Measurements from ENCODE around the gene TPGS2. TPM values are rescaled to one million over a fixed set of nuclear protein-coding genes. Genes with fewer than 3 reads are reported as not detected.
A peak's percentile ranks its signal among the peaks of the same experiment; 100 is the strongest.
"Not testable (repeated sequence)": the region's sequence is repeated elsewhere in the genome, so short reads cannot be mapped to it uniquely, and the experiment has no call there.

Gene TPGS2, protein sequence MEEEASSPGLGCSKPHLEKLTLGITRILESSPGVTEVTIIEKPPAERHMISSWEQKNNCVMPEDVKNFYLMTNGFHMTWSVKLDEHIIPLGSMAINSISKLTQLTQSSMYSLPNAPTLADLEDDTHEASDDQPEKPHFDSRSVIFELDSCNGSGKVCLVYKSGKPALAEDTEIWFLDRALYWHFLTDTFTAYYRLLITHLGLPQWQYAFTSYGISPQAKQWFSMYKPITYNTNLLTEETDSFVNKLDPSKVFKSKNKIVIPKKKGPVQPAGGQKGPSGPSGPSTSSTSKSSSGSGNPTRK
- total RNA-seq (100 to 1,000 TPM in 1 of 7 donors, 10 to 100 TPM in 6; 55.9 to 110 (median 74.1) TPM), polyA plus RNA-seq (100 to 1,000 TPM in 1 of 2 donors, 10 to 100 TPM in 1; 68.5 to 122 TPM)
- long read RNA-seq, donor 1, full-length matches to known transcripts, result 464 of 502 reads
- long read RNA-seq, donor 1, partial matches to known transcripts, result 13 of 502 reads
- long read RNA-seq, donor 1, other reads (novel, unspliced or antisense), result 25 of 502 reads
- long read RNA-seq, donor 2, full-length matches to known transcripts, result 85 of 90 reads
- long read RNA-seq, donor 2, partial matches to known transcripts, result 0 of 90 reads
- long read RNA-seq, donor 2, other reads (novel, unspliced or antisense), result 5 of 90 reads
- long read RNA-seq, donor 3, full-length matches to known transcripts, result 91 of 102 reads
- long read RNA-seq, donor 3, partial matches to known transcripts, result 0 of 102 reads
- long read RNA-seq, donor 3, other reads (novel, unspliced or antisense), result 11 of 102 reads

DNA sequence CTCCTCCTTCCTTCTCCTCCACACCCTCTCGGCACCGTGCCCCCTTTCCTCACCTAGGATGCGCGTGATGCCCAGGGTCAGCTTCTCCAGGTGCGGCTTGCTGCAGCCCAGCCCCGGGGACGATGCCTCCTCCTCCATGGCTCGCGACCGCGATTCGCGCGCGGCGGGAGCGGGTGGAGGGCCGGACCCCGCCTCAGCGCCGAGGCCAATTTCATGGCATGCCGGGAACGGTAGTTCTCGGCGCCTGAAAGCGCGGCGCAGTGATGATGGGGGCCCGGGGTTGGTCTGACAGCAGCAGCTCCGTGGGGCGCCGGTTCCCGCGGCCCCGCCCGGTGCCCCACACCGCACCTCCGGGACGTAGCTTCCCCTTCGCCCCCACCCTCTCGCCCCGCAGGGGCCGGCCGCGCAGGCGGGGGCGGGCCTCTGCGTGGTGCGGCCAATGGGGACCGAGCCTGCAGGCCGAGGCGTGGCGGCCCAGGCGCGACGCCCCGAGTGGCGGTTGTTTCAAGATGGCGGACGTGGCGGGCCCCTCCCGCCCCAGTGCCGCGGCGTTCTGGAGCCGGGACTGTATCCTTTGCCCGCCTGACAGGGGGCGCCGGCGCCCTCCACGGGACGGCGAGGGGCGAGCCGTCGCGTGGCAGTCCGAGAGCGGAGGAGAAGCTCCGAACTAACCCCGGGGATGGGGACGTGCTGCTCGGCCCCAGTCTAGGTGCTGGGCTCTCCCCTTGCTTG lies at the start of gene TPGS2, which contains the start of gene KIAA1328:
Gene TPGS2 (minus strand): TSS at position 373 of the 732 bp plus-strand sequence. CDS start 235 bp downstream, at position 138.
Gene KIAA1328 (plus strand): TSS at position 498 of the 732 bp plus-strand sequence. CDS start 12 bp downstream, at position 510.
- TF ChIP-seq EP300 (IDR thresholded peaks at IDR 0.05), result no peak
- peak; percentile 59 for TF ChIP-seq POLR2A (IDR thresholded peaks at IDR 0.05)
- TF ChIP-seq, protein P1, sequence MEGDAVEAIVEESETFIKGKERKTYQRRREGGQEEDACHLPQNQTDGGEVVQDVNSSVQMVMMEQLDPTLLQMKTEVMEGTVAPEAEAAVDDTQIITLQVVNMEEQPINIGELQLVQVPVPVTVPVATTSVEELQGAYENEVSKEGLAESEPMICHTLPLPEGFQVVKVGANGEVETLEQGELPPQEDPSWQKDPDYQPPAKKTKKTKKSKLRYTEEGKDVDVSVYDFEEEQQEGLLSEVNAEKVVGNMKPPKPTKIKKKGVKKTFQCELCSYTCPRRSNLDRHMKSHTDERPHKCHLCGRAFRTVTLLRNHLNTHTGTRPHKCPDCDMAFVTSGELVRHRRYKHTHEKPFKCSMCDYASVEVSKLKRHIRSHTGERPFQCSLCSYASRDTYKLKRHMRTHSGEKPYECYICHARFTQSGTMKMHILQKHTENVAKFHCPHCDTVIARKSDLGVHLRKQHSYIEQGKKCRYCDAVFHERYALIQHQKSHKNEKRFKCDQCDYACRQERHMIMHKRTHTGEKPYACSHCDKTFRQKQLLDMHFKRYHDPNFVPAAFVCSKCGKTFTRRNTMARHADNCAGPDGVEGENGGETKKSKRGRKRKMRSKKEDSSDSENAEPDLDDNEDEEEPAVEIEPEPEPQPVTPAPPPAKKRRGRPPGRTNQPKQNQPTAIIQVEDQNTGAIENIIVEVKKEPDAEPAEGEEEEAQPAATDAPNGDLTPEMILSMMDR (IDR thresholded peaks at IDR 0.05), result peak in 1 of 3 donors; percentile 39
- peak; percentile 80 to 89 (median 86) for DNase-seq
- intact Hi-C loops (cut with DNase I), result no loop called here
- Histone ChIP-seq H3K27me3 (no peaks in the 10 kb centered on the region), H3K4me3 (peak within 1 kb of the TSS; percentile 52), H3K27ac (peak within 1 kb of the TSS; percentile 64 to 76), H3K36me3 (no peaks in the 10 kb centered on the region), H3K4me1 (ENCODE audit: insufficient read depth) (no peaks in the 10 kb centered on the region), H3K9me3 (no peaks in the 10 kb centered on the region)
- WGBS, 3 donors, result 0% methylated on average over 48 to 83 of the region's 83 CpGs

DNA sequence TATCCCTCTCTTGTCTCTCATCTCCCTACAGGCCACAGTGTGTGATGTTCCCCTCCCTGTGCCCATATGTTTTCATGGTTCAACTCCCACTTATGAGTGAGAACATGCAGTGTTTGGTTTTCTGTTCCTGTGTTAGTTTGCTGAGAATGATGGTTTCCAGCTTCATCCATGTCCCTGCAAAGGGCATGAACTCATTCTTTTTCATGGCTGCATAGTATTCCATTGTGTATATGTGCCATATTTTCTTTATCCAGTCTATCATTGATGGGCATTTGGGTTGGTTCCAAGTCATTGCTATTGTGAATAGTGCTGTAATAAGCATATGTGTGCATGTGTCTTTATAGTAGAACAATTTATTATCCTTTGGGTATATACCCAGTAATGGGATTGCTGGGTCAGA lies 45.0 kb upstream of the TPGS2 start:
- H3K9me3 ChIP-seq; H3K27ac ChIP-seq; H3K4me1 ChIP-seq (ENCODE audit: insufficient read depth); DNase-seq; H3K27me3 ChIP-seq; H3K36me3 ChIP-seq; H3K4me3 ChIP-seq; intact Hi-C loops (cut with DNase I): not testable (repeated sequence)

DNA sequence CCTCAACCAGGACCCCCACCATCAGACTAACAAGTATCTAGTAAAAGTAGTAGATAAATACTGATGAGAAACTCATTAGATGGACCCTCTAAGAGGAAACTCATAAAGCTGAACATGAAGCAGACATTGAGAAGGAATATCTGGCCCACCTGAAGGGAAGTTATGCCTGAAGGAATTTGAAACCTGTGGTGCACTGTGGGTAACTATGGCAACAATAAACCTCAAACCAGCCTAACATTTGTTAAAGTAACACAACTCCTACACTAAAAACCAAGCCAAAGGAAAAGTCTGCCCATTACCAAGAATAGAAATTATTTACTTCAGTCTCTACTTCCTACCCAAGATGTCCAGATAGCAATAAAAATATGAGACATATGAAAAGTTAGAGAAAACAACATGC lies 43.5 kb upstream of the TPGS2 start:
- no peaks in the 10 kb centered on the region for H3K27me3 ChIP-seq
- no peak for DNase-seq
- no peak overlapping the region for H3K27ac ChIP-seq
- no peaks in the 10 kb centered on the region for H3K4me1 ChIP-seq (ENCODE audit: insufficient read depth)
- intact Hi-C loops (cut with DNase I), result no loop called here
- no peaks in the 10 kb centered on the region for H3K36me3 ChIP-seq
- TF ChIP-seq, protein P1 (IDR thresholded peaks at IDR 0.05), result no peak
- no peak for TF ChIP-seq POLR2A (IDR thresholded peaks at IDR 0.05)
- no peak for TF ChIP-seq EP300 (IDR thresholded peaks at IDR 0.05)
- no peak overlapping the region for H3K4me3 ChIP-seq
- no peaks in the 10 kb centered on the region for H3K9me3 ChIP-seq

DNA sequence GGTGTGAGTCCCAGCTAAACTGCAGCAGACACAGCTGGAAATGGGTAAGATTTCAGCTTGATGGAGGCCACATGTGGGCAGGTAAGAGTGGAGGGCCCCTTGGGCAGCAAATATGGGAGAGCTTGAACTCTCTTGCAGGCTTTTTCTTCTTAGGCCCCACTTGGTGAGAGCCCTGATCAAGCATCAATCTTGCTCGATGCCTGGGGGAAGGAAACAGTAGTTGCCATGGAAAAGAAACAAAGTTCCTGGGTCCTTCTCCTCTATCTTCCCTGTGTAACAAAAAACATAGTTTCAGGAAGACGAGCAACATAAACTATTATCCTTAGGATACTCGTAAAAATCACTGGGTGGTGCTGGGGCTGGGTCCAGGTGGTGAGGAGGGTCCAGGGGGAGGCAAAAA lies 43.0 kb upstream of the TPGS2 start:
- WGBS, 3 donors, result 87 to 90% (median 88%) methylated on average over 3 of the region's 3 CpGs
- no peaks in the 10 kb centered on the region for H3K27me3 ChIP-seq
- no peaks in the 10 kb centered on the region for H3K36me3 ChIP-seq
- no peak overlapping the region for H3K4me3 ChIP-seq
- H3K27ac ChIP-seq, result no peak overlapping the region
- no peaks in the 10 kb centered on the region for H3K9me3 ChIP-seq
- intact Hi-C loops (cut with DNase I), result no loop called here
- TF ChIP-seq, protein P1 (IDR thresholded peaks at IDR 0.05), result no peak
- no peak for TF ChIP-seq POLR2A (IDR thresholded peaks at IDR 0.05)
- no peak for TF ChIP-seq EP300 (IDR thresholded peaks at IDR 0.05)
- no peak for DNase-seq
- H3K4me1 ChIP-seq (ENCODE audit: insufficient read depth), result no peaks in the 10 kb centered on the region
